ENCODE data around the gene FBXO44. TPM values are rescaled to one million over a fixed set of nuclear protein-coding genes. Genes with fewer than 3 reads are reported as not detected.

The FBXO44 gene
- total RNA-seq, 1 experiment from 2014 or later: 60.9 TPM

- no peak for TF ChIP-seq ZBTB33 (IDR thresholded peaks at IDR 0.05; ENCODE audit: extremely low read depth, insufficient replicate concordance, low read length)
- no peak for TF ChIP-seq EGR1 (IDR thresholded peaks at IDR 0.05; ENCODE audit: low read depth)
- TF ChIP-seq CBX3 (IDR thresholded peaks at IDR 0.05; ENCODE audit: low read depth): no peak
- no peak for TF ChIP-seq MAX (IDR thresholded peaks at IDR 0.05)
- no peak for TF ChIP-seq POLR2A (IDR thresholded peaks at IDR 0.05; ENCODE audit: borderline replicate concordance, extremely low read depth, insufficient read depth, insufficient read length)
Measured at GRCh38 chr1:11646317-11646716, 8.4 kb upstream of the FBXO44 start (continued).

- BruUV-seq (replicated peaks): no TSS peak
- Histone ChIP-seq H3K9me2 (ENCODE audit: insufficient read depth) (no peaks in the 10 kb centered on the region), H3K4me3 (replicated peaks in 1 of 2; ENCODE audit: low read depth in 1 of 2, low read length in 2 of 2) (no peak overlapping the region), H2AFZ (ENCODE audit: low read depth, low read length, poor library complexity, severe bottlenecking) (no peak overlapping the region), H4K20me1 (ENCODE audit: insufficient read depth) (no peaks in the 10 kb centered on the region), H3K79me2 (ENCODE audit: insufficient read depth, low read length) (peaks cover 5% of the 10 kb centered on the region; the same call in 1 of the 2 replicates), H3K4me1 (ENCODE audit: control insufficient read depth in 1 of 2, insufficient read depth in 2 of 2, low read length in 2 of 2) (peaks cover 17 to 29% of the 10 kb centered on the region in 2 experiments; a peak in 3 of 4 replicates), H3K27ac (ENCODE audit: low read depth, low read length) (no peak overlapping the region), H3K9ac (ENCODE audit: low read length) (no peak overlapping the region), H3K4me2 (ENCODE audit: low read length) (no peak overlapping the region), H3K36me3 (ENCODE audit: control insufficient read depth in 1 of 2, insufficient read depth in 2 of 2, low read length in 2 of 2) (no peaks in the 10 kb centered on the region), H3K9me3 (ENCODE audit: control insufficient read depth in 1 of 2, insufficient read depth in 1 of 2, low read depth in 1 of 2, low read length in 2 of 2) (no peaks in the 10 kb centered on the region), H3K27me3 (ENCODE audit: insufficient read depth, low read length) (no peaks in the 10 kb centered on the region)
- DNase-seq (ENCODE audit: low read depth, low spot score) (no peak), ATAC-seq (no peak)
- RAD21 ChIA-PET (ENCODE audit: low non-redundant PET in 1 of 2, low total read pairs in 2 of 2, uncharacterized antibody in 2 of 2, unreplicated experiment in 2 of 2): no interaction called here
- POLR2A ChIA-PET: no interaction called here
- TF ChIP-seq CEBPB (IDR thresholded peaks at IDR 0.05; ENCODE audit: low read depth) (no peak), ELF1 (IDR thresholded peaks at IDR 0.05; ENCODE audit: borderline replicate concordance, low read depth) (no peak), JUND (IDR thresholded peaks at IDR 0.05) (no peak), POLR2A (IDR thresholded peaks at IDR 0.05; ENCODE audit: borderline replicate concordance, extremely low read depth, insufficient read depth, insufficient read length) (no peak), SIN3A (IDR thresholded peaks at IDR 0.05; ENCODE audit: low read depth) (no peak), SP1 (IDR thresholded peaks at IDR 0.05; ENCODE audit: low read depth) (no peak), MAX (IDR thresholded peaks at IDR 0.05) (no peak), EZH2 (IDR thresholded peaks at IDR 0.05) (no peak), ZFX (IDR thresholded peaks at IDR 0.05) (no peak), POLR2AphosphoS5 (IDR thresholded peaks at IDR 0.05; ENCODE audit: low read depth, low read length) (no peak), ZBTB33 (IDR thresholded peaks at IDR 0.05; ENCODE audit: extremely low read depth, insufficient replicate concordance, low read length) (no peak), RAD21 (IDR thresholded peaks at IDR 0.05; ENCODE audit: low read depth) (no peak), ATF3 (IDR thresholded peaks at IDR 0.05) (no peak)
- intact Hi-C loops (cut with micrococcal nuclease): no loop called here
- CTCF ChIA-PET: no interaction called here
Measured at GRCh38 chr1:11647333-11647732, 7.3 kb upstream of the FBXO44 start.
